A673 (cell line): Measurements from ENCODE around the gene PATJ. TPM values are rescaled to one million over a fixed set of nuclear protein-coding genes. Genes with fewer than 3 reads are reported as not detected.

Experiments
- BruUV-seq: library from RNA; stranded (reverse); fragments of 400-500 nt; replicated peaks from 2 replicates; lab custom pipeline; 2021; lab: Mats Ljungman, UMichigan
- CTCF ChIA-PET: fragments of 300-600 bp; sonication (Branson Sonifier 250); formaldehyde crosslinking; loops from one replicate; lab custom pipeline; 2022; ENCODE audit warnings: antibody characterized with exemption; lab: Charles Lee
- POLR2A ChIA-PET: fragments of 300-600 bp; sonication (Branson Sonifier 250); formaldehyde crosslinking; loops from one replicate; lab custom pipeline; 2022; ENCODE audit warnings: antibody characterized with exemption; ENCODE audit not compliant: low non-redundant PET; lab: Charles Lee
- DNase-seq: peaks from one replicate; pipeline ENCODE4 v3.0.0-alpha.2; 2015; ENCODE audit warnings: low spot score
- H3K27ac ChIP-seq: fragments of 200-600 bp; sonication (generic); 2 replicates; pipeline ENCODE4 v1.5.1; 2016; ENCODE audit warnings: mixed run types, low read depth, mild to moderate bottlenecking, mixed read lengths, antibody characterized with exemption, low read length; ENCODE audit not compliant: poor library complexity, severe bottlenecking
- H3K27me3 ChIP-seq: fragments of 200-600 bp; sonication (generic); replicated peaks from 2 replicates; pipeline ENCODE4 v1.6.1; 2017; ENCODE audit warnings: mixed run types, low read depth, mild to moderate bottlenecking, mixed read lengths, antibody characterized with exemption, low read length; ENCODE audit not compliant: insufficient read depth, poor library complexity
- H3K36me3 ChIP-seq: fragments of 200-600 bp; sonication (generic); 2 replicates; pipeline ENCODE4 v1.6.1; 2016; ENCODE audit warnings: mixed run types, mild to moderate bottlenecking, mixed read lengths, antibody characterized with exemption, low read length; ENCODE audit not compliant: insufficient read depth, poor library complexity, severe bottlenecking
- H3K4me1 ChIP-seq: fragments of 200-600 bp; sonication (generic); 2 replicates; pipeline ENCODE4 v1.6.1; 2017; ENCODE audit warnings: mixed run types, mild to moderate bottlenecking, mixed read lengths, antibody characterized with exemption, low read length; ENCODE audit not compliant: insufficient read depth, poor library complexity, severe bottlenecking
- H3K4me3 ChIP-seq: fragments of 200-600 bp; sonication (generic); 2 replicates; pipeline ENCODE4 v1.5.1; 2016; ENCODE audit warnings: low read depth, mixed run types, mild to moderate bottlenecking, mixed read lengths, low read length; ENCODE audit not compliant: poor library complexity, severe bottlenecking
- H3K9me3 ChIP-seq: fragments of 200-600 bp; sonication (generic); 2 replicates; pipeline ENCODE4 v1.6.1; 2016; ENCODE audit warnings: mixed run types, low read depth, mild to moderate bottlenecking, mixed read lengths, antibody characterized with exemption, low read length; ENCODE audit not compliant: poor library complexity, severe bottlenecking
- CTCF ChIP-seq: fragments of 300-800, 200-600 bp; sonication (generic); conservative IDR thresholded peaks from 2 replicates; pipeline ENCODE4 v1.5.1; 2017; ENCODE audit warnings: low read depth, mild to moderate bottlenecking, antibody characterized with exemption, low read length, moderate library complexity, mixed read lengths
- EZH2 ChIP-seq: fragments of 200-600 bp; sonication (generic); IDR thresholded peaks from 2 replicates; pipeline ENCODE4 v1.6.1; 2017; ENCODE audit warnings: borderline replicate concordance, low read depth, mild to moderate bottlenecking, mixed read lengths, antibody characterized with exemption, low read length; ENCODE audit not compliant: poor library complexity, severe bottlenecking
- intact Hi-C: fragments of 100-400 bp; cut with micrococcal nuclease; formaldehyde crosslinking; loops from one replicate; pipeline ENCODE4 v1.10.0; 2022; ENCODE audit not compliant: unreplicated experiment
- total RNA-seq: library from RNA; stranded (reverse); gene quantifications from 2 replicates; pipeline ENCODE4 v1.2.3, GENCODE V29; 2021

PATJ gene
- total RNA-seq, 1 experiment from 2014 or later, result 6.6 TPM

GRCh38 chr1:62082456-62083363, 340.4 kb downstream of the PATJ start:
- H3K4me3 ChIP-seq, result no peak overlapping the region
- TF ChIP-seq CTCF (peak; percentile 99), EZH2 (no peak)
- BruUV-seq, result no TSS peak
- POLR2A ChIA-PET, result interaction anchor here (0.6 kb wide), 1 partner anchor 107 kb away, joined by 4 read pairs; no protein-coding TSS in a partner anchor
- CTCF ChIA-PET, result interaction anchor here (0.6 to 1.3 kb wide), 5 partner anchors 49 to 89 kb away, joined by 3 to 28 read pairs (median 3); no protein-coding TSS in a partner anchor
- H3K9me3 ChIP-seq, result no peaks in the 10 kb centered on the region
- H3K4me1 ChIP-seq, result no peaks in the 10 kb centered on the region
- H3K36me3 ChIP-seq, result no peaks in the 10 kb centered on the region
- peak; percentile 53 for DNase-seq
- intact Hi-C loops, result loop anchor here (5.0 kb wide), 1 partner anchor 50 kb away; no protein-coding TSS in a partner anchor
- no peak overlapping the region for H3K27ac ChIP-seq
- no peaks in the 10 kb centered on the region for H3K27me3 ChIP-seq

- no peak overlapping the region for H3K4me3 ChIP-seq
- no peaks in the 10 kb centered on the region for H3K36me3 ChIP-seq
- no peak overlapping the region for H3K27ac ChIP-seq
- TF ChIP-seq EZH2 (no peak), CTCF (no peak)
- no peaks in the 10 kb centered on the region for H3K27me3 ChIP-seq
- POLR2A ChIA-PET, result no interaction called here
- intact Hi-C loops, result loop anchor here (5.0 kb wide), 1 partner anchor 48 kb away; no protein-coding TSS in a partner anchor
- DNase-seq, result no peak
- CTCF ChIA-PET, result interaction anchor here (0.6 kb wide), 1 partner anchor 60 kb away, joined by 3 read pairs; no protein-coding TSS in a partner anchor
- no peaks in the 10 kb centered on the region for H3K9me3 ChIP-seq
- BruUV-seq, result no TSS peak
- H3K4me1 ChIP-seq, result no peaks in the 10 kb centered on the region
These were observed 342.1 kb downstream of the PATJ start for GRCh38 chr1:62084310-62084890.

- intact Hi-C loops, result no loop called here
- Histone ChIP-seq H3K9me3 (no peaks in the 10 kb centered on the region), H3K27me3 (no peaks in the 10 kb centered on the region), H3K36me3 (no peaks in the 10 kb centered on the region), H3K4me3 (no peak overlapping the region), H3K4me1 (no peaks in the 10 kb centered on the region), H3K27ac (no peak overlapping the region)
- ChIA-PET POLR2A (no interaction called here), CTCF (no interaction called here)
- BruUV-seq, result no TSS peak
- DNase-seq, result no peak
- TF ChIP-seq EZH2 (no peak), CTCF (no peak)
These were observed 346.2 kb downstream of the PATJ start for GRCh38 chr1:62088439-62088838.
